HG02798 (cell line): ENCODE results near the gene TEX101.
"Not testable (repeated sequence)": the region's sequence is repeated elsewhere in the genome, so short reads cannot be mapped to it uniquely, and the experiment has no call there.

ENCODE experiments used
- ATAC-seq: cut with Tn5 transposase; IDR thresholded peaks from one replicate; pipeline ENCODE4 v1.9.1; 2021; ENCODE audit warnings: mild to moderate bottlenecking; ENCODE audit not compliant: unreplicated experiment, poor library complexity

The TEX101 gene

GRCh38 chr19:43416951-43417623 lies 2.4 kb downstream of the TEX101 start:
- ATAC-seq, result no peak

- no peak for ATAC-seq
Measured at GRCh38 chr19:43420954-43421353, 6.3 kb downstream of the TEX101 start.

GRCh38 chr19:43422000-43422688 lies 7.5 kb downstream of the TEX101 start:
- no peak for ATAC-seq

- no peak for ATAC-seq
Measured at GRCh38 chr19:43422689-43423066, 8.0 kb downstream of the TEX101 start.

- no peak for ATAC-seq
Measured at GRCh38 chr19:43423779-43424178, 9.1 kb downstream of the TEX101 start.

- ATAC-seq, result no peak
Measured at GRCh38 chr19:43425567-43426392, 11.1 kb downstream of the TEX101 start.

- no peak for ATAC-seq
Measured at GRCh38 chr19:43429395-43429794, 14.7 kb downstream of the TEX101 start.

GRCh38 chr19:43430142-43430710 lies 15.5 kb downstream of the TEX101 start:
- ATAC-seq, result no peak

- ATAC-seq, result no peak
Measured at GRCh38 chr19:43430976-43431375, 16.3 kb downstream of the TEX101 start.

- ATAC-seq, result no peak
Measured at GRCh38 chr19:43433358-43433673, 18.6 kb downstream of the TEX101 start.

- no peak for ATAC-seq
Measured at GRCh38 chr19:43433689-43434088, 19.0 kb downstream of the TEX101 start.

GRCh38 chr19:43435775-43436174 lies 21.1 kb downstream of the TEX101 start:
- no peak for ATAC-seq

- not testable (repeated sequence) for ATAC-seq
Measured at GRCh38 chr19:43437284-43437683, 22.6 kb downstream of the TEX101 start.

- ATAC-seq, result no peak
Measured at GRCh38 chr19:43437712-43438111, 23.0 kb downstream of the TEX101 start.

GRCh38 chr19:43438291-43439031 lies 23.8 kb downstream of the TEX101 start:
- no peak for ATAC-seq

GRCh38 chr19:43439032-43439708 lies 24.5 kb downstream of the TEX101 start:
- no peak for ATAC-seq

GRCh38 chr19:43439709-43440063 lies 25.0 kb downstream of the TEX101 start:
- no peak for ATAC-seq

- no peak for ATAC-seq
Measured at GRCh38 chr19:43441716-43442115, 27.0 kb downstream of the TEX101 start.

- ATAC-seq, result not testable (repeated sequence)
Measured at GRCh38 chr19:43444091-43444490, 29.4 kb downstream of the TEX101 start.
